ENCODE data around the gene PPP4R3A.

DNA sequence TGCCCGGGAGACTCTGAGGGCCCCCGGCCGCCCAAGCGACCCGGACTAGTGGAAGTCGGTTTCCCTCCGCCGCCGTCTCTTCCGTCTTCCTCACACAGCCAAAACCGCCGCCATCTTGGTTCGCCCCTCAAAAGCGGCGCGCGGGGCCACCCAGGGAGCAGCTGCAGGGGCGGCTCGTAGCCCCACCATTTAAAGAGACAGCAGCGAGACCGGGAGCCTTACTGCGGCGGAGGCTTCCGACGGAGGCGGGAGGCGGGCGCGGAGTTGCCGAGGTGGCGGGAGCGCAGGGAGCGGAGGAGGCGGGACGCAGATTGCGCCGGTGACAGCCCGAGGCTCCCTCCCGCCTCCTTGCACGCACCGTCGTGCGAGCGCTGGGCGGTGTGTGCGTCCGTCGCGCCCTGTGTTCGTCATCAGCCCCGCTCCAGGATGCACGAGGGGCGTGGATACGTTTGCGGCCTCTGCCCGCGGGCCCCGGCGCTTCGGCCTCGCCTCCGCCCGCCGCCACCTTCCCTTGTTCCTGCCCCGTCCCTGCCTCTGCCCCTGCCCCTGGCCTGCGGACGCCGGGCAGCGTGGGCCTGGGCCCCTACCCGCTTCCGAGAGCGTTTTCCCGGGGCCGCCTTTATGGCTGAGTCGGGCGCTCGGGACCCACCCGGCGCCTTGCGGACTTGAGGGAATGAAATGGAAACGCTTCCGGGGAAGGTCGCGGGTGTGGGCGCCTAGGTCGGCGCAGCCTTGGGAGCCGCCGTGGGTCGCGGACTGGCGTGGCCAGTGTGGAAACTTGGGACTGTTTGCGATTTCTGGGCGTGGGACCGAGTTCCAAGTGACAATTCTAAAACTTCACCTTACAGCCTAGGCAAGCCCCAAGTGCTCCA is at the start of gene PPP4R3A:
- TF ChIP-seq CTCF (IDR thresholded peaks at IDR 0.05) (no peak), POLR2A (IDR thresholded peaks at IDR 0.05) (peak; percentile 46)

Data from testis (tissue), 2 donors.